Activated naive CD8-positive, alpha-beta T cell treated with anti-CD3 and anti-CD28 coated beads, Interleukin-2, amount 50 U/mL, for 16 hours (primary cell): ENCODE measurements around the gene OLFML2B.

Source experiments
- DNase-seq: peaks from one replicate; pipeline ENCODE4 v3.0.0-alpha.2; 2020; ENCODE audit warnings: low read depth, low spot score

The OLFML2B gene

DNA sequence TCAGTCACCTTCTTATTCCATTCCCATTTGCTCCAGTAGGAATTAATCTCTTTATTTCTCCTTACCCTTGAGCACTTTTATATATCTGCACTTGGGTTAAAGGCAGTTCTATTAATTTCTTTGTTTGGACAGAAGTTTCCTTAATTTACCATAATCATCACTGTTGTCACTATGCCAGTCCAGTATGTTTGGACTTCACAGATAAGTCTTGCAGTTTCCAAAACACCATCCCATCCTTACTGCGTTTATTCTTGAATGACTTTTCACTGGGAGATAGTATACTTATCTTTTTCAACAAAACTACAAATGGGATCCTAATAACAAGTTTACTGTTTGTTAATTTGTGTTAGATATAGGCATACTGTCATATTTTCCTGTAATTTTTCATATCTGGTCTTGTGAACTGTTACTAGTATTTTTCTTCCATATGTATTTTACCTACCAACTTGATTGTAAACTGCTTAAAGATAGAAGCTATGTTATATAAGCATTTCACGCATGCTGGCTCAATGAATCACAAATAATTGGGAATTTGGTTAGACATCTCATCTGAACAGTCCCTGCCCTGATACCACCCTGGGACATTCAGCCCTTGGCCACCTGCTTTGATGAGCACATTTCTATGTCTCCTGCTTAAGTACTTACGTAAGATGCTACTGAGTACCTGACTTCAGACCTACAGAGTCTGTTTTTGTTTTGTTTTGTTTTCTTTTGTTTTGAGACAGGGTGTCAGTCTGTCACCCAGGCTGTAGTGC lies 78.2 kb downstream of the OLFML2B start:
- DNase-seq = no peak

DNA sequence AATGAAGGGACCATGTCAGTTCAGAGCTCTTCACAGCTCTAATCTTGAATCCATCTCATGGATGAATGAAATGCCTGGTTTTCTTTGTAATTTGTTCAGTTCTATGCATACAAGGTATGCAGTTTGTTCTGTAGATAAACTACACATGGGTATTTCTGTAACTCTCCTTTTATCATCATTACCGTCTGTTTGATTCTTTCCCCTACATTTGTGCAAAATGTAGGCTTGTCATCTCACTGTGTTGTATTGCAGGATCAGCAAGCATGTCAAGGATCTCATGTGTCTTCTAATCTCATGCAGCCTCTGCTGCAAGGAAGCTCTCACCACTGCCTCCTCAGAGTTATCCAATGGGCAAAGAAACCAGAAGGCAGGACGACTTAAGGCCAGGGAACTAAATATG lies 79.3 kb downstream of the OLFML2B start:
- no peak for DNase-seq

DNA sequence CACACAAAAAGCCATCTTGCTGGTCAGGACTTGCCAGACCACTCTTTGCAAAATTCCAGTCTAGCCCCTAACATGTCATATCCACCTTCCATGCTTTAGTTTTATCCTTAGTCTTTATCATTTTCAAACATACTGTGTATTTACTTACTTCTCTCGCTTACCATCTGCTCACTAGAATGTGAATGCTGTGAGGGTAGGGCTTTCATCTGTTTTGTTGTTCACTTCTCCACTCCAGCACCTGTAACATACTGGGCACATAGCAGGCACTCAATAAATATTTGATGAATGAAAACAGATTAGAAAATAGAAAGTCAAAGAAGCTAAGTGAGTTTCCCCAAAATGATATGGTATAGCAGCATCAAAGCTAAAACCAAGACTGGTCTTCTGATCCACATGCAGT lies 79.9 kb downstream of the OLFML2B start:
- DNase-seq = no peak

DNA sequence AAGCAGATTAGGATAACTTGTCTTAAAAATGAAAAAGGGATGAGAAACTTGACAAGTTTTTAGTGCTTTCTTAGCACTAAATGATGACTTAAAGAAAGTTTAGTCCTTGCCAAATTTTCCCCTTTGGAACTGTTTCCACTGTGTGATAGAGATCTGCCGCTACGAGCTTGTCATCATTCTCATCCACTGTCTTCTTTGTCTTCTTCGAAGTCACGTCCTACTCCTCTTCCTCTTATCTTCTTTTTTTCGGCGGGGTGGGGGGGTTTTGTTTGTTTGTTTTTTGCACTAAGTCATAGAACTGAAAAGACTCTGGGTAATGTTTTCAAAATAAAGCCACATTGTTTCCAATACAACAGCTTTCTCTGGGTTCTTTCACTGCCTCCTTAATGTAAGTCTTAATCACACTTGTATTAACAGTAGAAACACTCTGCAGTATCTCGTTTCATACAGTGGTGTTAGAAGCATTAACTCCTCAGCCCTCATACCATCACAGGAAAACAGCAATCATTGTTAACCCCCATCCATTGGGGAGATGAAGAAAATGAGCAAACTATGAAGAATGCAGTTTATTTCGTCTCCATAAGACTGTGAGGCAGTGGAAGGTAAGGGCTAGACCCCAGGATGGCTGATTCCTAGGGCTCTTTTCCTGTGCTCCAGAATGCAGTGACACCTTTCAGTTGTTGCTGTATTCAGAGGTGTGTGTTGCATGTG lies 81.8 kb downstream of the OLFML2B start:
- no peak for DNase-seq

DNA sequence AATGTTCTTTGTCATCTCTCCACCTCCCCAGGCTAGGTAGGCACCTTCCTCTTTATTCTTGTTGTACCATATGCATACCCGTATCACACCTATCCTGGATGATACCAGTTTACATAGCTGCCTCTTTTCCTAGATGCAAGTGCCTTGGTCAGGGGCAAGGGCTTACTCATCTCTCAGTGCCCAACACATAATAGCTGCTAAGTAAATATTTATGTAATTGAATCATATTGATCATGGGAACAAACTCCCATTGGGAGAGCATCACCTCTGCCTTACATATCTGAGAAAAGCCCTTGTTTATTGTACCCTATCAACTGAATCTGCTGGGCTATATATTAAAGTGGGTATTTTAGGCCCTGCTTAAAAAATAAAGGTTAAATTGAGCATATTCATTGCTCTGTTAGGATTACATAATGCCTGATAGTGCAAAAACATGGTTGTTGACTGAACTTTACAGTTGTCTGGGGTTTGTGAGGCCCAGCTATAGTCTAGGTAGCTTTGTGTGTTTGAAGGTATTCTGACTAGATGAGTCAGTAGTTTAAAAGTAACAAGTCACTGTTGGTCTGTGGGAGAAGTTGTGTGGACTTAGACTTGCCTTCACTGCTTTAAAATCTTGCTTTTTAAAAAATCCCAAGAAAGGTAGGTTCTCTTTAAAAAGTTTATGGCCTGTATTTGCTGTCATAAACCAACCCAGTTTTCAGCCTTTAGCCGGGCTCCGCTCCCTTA lies 82.6 kb downstream of the OLFML2B start:
- no peak for DNase-seq

DNA sequence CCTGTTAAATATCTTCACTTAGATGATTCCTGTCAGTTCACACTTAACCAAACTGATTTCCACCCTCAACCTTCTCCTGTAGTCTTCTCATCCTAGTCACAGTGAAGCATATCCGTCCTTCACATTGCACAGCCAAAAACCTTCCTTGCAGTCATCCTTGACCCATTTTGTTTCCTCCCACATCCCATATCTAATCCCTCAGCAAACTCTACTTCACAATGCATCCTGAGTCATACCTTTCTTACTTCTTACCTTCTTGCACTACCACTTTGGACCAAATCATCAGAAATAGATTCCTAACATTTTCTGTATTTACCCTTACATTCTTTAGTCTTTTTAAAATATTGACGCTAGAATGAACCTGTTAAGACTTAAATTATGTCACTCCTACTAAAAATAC lies 86.9 kb downstream of the OLFML2B start:
- no peak for DNase-seq

DNA sequence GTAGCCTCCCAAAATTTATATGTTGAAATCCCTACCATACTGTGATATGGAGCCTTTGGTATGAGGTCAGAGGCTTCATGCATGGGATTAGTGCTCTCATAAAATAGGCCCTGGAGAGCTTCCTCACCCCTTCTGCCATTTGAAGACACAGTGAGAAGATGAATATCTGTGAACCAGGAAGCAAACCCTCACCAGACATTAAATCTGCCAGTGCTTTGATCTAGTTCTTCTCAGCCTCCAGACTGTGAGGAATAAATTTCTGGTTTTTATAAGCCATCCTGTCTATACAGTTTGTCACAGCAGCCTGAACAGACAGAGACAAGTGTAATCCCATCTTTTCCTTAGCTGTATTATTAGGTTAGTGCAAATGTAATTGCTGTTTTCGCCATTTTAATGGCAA lies 88.4 kb downstream of the OLFML2B start:
- no peak for DNase-seq

DNA sequence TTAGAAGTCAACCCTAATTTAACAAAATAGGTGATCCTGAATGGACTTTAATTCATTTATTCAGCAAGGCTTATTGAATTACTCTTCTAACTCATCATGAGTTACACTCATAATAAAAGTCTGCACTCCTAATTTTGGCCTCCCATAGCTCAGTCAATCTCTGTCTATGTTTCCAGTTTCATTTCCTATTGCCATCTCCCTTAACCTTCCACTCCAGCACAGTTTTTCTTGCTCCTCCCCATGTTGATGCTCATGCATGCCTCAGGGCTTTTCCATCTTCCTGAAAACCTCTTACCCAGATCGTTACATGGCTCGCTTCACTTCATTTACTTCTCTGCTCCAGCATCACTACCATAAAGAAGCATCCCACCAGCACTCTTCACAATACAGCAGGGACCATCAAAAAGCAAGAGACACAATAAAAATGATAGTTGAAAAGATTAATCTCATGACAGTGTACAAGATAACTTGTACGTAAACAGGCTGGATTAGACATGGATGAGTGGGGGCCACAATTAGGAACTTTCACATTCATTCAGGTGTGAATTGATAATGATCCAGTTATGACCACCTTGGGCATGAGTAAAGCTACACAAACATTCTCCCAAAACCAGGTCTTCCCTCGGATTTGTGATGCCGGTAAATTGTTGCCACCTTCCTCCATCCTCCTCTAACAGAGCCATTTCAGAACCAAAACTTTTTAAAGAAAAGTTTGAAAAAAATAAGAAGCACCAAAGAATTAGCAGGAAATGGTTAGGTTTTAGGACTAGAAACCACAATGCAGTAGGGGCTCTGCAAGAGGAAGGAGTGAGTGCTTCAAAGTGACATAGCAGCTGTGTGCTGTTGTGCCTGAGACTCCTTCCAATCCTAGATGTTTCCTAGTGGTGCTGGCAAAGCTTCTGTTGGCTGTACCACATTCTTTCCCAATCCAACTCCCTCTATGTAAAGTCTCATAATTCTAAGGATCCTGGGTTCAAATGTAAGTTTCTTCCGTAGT lies 89.8 kb downstream of the OLFML2B start:
- DNase-seq = no peak
